Astrocyte (in vitro differentiated cells and primary cell): ENCODE results near the gene EYS. TPM values are rescaled to one million over a fixed set of nuclear protein-coding genes. Genes with fewer than 3 reads are reported as not detected.

Experiments used
- DNase-seq: peaks from one replicate; pipeline ENCODE4 v3.0.0-alpha.2; 2010; ENCODE audit warnings: low read depth
- FAIRE-seq: peaks from 2 replicates; lab custom pipeline; 2011; peaks lifted over from hg19 to GRCh38; lab: Jason Lieb, UNC
- H2AFZ ChIP-seq: 2 replicates; pipeline ENCODE4 v1.6.0; 2012; ENCODE audit warnings: low read depth, low read length, inconsistent platforms
- H3K27ac ChIP-seq: 2 replicates; pipeline ENCODE4 v1.5.1; 2011; ENCODE audit warnings: low read depth, low read length, inconsistent platforms
- H3K27me3 ChIP-seq: 2 replicates; pipeline ENCODE4 v1.6.0; 2011; ENCODE audit warnings: low read length, inconsistent platforms; ENCODE audit not compliant: insufficient read depth
- H3K36me3 ChIP-seq: 2 replicates; pipeline ENCODE4 v1.5.1; 2011; ENCODE audit warnings: low read length, inconsistent platforms; ENCODE audit not compliant: insufficient read depth
- H3K4me1 ChIP-seq: 2 replicates; pipeline ENCODE4 v1.5.1; 2011; ENCODE audit warnings: low read length, inconsistent platforms; ENCODE audit not compliant: insufficient read depth
- H3K4me2 ChIP-seq: 2 replicates; pipeline ENCODE4 v1.6.0; 2012; ENCODE audit warnings: low read length, inconsistent platforms
- H3K4me3 ChIP-seq: 2 replicates; pipeline ENCODE4 v1.5.1; 2011; ENCODE audit warnings: low read depth, mild to moderate bottlenecking, low read length, inconsistent platforms; ENCODE audit not compliant: insufficient read depth
- H3K79me2 ChIP-seq: 2 replicates; pipeline ENCODE4 v1.6.0; 2012; ENCODE audit warnings: mild to moderate bottlenecking, low read length, inconsistent platforms; ENCODE audit not compliant: insufficient read depth
- H3K9ac ChIP-seq: 2 replicates; pipeline ENCODE4 v1.6.0; 2012; ENCODE audit warnings: mild to moderate bottlenecking, low read length, inconsistent platforms
- H3K9me3 ChIP-seq: 2 replicates; pipeline ENCODE4 v1.5.1; 2012; ENCODE audit warnings: low read depth, mild to moderate bottlenecking, low read length, inconsistent platforms; ENCODE audit not compliant: insufficient read depth
- H4K20me1 ChIP-seq: 2 replicates; pipeline ENCODE4 v1.6.0; 2012; ENCODE audit warnings: low read length, inconsistent platforms; ENCODE audit not compliant: insufficient read depth
- H3K27ac Mint-ChIP-seq: one replicate; pipeline ENCODE4 v1.8.0; 2021; ENCODE audit warnings: mild to moderate bottlenecking, mixed read lengths; ENCODE audit not compliant: unreplicated experiment
- H3K27me3 Mint-ChIP-seq: one replicate; pipeline ENCODE4 v1.8.0; 2021; ENCODE audit warnings: low read depth, mixed read lengths; ENCODE audit not compliant: unreplicated experiment
- H3K36me3 Mint-ChIP-seq: one replicate; pipeline ENCODE4 v1.8.0; 2021; ENCODE audit warnings: low read depth, mixed read lengths; ENCODE audit not compliant: unreplicated experiment
- H3K4me1 Mint-ChIP-seq: one replicate; pipeline ENCODE4 v1.8.0; 2021; ENCODE audit warnings: low read depth, mixed read lengths; ENCODE audit not compliant: unreplicated experiment
- H3K4me3 Mint-ChIP-seq: one replicate; pipeline ENCODE4 v1.8.0; 2021; ENCODE audit warnings: mild to moderate bottlenecking, moderate library complexity, mixed read lengths; ENCODE audit not compliant: unreplicated experiment
- H3K9me3 Mint-ChIP-seq: one replicate; pipeline ENCODE4 v1.8.0; 2021; ENCODE audit warnings: mild to moderate bottlenecking, mixed read lengths; ENCODE audit not compliant: unreplicated experiment
- EZH2 ChIP-seq: IDR thresholded peaks from 2 replicates; pipeline ENCODE4 v1.6.1; 2012; ENCODE audit warnings: mild to moderate bottlenecking, low read length, inconsistent platforms; ENCODE audit not compliant: insufficient read depth
- total RNA-seq: library from RNA; stranded (reverse); gene quantifications from 2 replicates; pipeline ENCODE4 v1.2.1, GENCODE V29; 2021
- TF ChIP-seq, protein P1 (sequence below): IDR thresholded peaks from 2 replicates; pipeline ENCODE4 v1.5.1; 2011; ENCODE audit warnings: low read depth, mild to moderate bottlenecking, inconsistent platforms, low read length, moderate library complexity; ENCODE audit not compliant: insufficient read depth

The EYS gene
- total RNA-seq, 1 donor from 2014 or later = 0.16 TPM

DNA sequence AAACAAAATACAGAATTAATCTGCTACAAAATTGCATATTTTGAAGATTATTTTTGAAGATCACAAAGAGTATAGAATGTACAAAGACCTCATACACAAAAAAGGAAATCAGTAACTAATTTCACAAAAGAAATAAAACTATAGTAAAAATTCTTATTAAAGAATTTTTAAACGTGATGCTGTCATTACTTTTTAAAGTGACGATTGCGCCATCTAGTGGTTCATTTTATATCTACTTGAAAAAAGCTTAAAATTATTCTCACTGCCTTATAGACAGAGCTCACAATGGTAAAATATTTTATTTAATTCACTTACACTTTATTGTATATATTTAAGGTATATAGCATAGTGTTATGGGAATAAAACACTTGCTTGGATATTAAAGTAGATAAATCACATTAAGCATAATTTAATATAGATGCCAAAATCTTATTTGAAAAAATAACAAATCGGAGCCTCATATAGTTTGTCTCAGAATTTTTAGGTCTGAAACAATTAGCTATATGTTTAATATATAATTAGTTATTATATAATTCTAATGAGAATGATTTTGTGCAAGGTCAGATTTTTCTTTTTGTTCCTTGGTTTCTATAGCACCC lies 1942.6 kb downstream of the EYS start:
- H3K27me3 ChIP-seq = no peaks in the 10 kb centered on the region
- peaks cover 3% of the 10 kb centered on the region for H3K36me3 Mint-ChIP-seq
- H3K4me3 ChIP-seq = no peak overlapping the region
- peaks cover 2% of the 10 kb centered on the region for H3K9me3 ChIP-seq
- no peaks in the 10 kb centered on the region for H3K27me3 Mint-ChIP-seq
- peaks cover 8% of the 10 kb centered on the region for H3K9me3 Mint-ChIP-seq
- H3K4me1 ChIP-seq = no peaks in the 10 kb centered on the region
- no peak overlapping the region for H2AFZ ChIP-seq
- H3K27ac ChIP-seq = no peak overlapping the region
- H3K9ac ChIP-seq = no peak overlapping the region
- FAIRE-seq = no peak
- H3K4me2 ChIP-seq = no peak overlapping the region
- H3K79me2 ChIP-seq = no peaks in the 10 kb centered on the region
- H4K20me1 ChIP-seq = no peaks in the 10 kb centered on the region
- H3K36me3 ChIP-seq = no peaks in the 10 kb centered on the region
- no peaks in the 10 kb centered on the region for H3K4me1 Mint-ChIP-seq
- no peak overlapping the region for H3K27ac Mint-ChIP-seq
- TF ChIP-seq EZH2 = no peak
- TF ChIP-seq, protein P1, sequence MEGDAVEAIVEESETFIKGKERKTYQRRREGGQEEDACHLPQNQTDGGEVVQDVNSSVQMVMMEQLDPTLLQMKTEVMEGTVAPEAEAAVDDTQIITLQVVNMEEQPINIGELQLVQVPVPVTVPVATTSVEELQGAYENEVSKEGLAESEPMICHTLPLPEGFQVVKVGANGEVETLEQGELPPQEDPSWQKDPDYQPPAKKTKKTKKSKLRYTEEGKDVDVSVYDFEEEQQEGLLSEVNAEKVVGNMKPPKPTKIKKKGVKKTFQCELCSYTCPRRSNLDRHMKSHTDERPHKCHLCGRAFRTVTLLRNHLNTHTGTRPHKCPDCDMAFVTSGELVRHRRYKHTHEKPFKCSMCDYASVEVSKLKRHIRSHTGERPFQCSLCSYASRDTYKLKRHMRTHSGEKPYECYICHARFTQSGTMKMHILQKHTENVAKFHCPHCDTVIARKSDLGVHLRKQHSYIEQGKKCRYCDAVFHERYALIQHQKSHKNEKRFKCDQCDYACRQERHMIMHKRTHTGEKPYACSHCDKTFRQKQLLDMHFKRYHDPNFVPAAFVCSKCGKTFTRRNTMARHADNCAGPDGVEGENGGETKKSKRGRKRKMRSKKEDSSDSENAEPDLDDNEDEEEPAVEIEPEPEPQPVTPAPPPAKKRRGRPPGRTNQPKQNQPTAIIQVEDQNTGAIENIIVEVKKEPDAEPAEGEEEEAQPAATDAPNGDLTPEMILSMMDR = peak; percentile 35
- no peak overlapping the region for H3K4me3 Mint-ChIP-seq
- DNase-seq = peak; percentile 6

GRCh38 chr6:63760199-63760598 lies 1946.8 kb downstream of the EYS start:
- Mint-ChIP-seq H3K4me3 (no peak overlapping the region), H3K36me3 (peaks cover 8% of the 10 kb centered on the region), H3K27me3 (no peaks in the 10 kb centered on the region), H3K27ac (no peak overlapping the region), H3K9me3 (peaks cover 12% of the 10 kb centered on the region), H3K4me1 (no peaks in the 10 kb centered on the region)
- no peaks in the 10 kb centered on the region for H3K27me3 ChIP-seq
- FAIRE-seq (no peak), DNase-seq (no peak)
- TF ChIP-seq EZH2 = no peak
- TF ChIP-seq, protein P1 = no peak
- H3K4me3 ChIP-seq = no peak overlapping the region
- no peaks in the 10 kb centered on the region for H3K4me1 ChIP-seq
- no peak overlapping the region for H3K4me2 ChIP-seq
- no peak overlapping the region for H2AFZ ChIP-seq
- H3K27ac ChIP-seq = no peak overlapping the region
- H3K36me3 ChIP-seq = no peaks in the 10 kb centered on the region
- H4K20me1 ChIP-seq = no peaks in the 10 kb centered on the region
- no peaks in the 10 kb centered on the region for H3K79me2 ChIP-seq
- peaks cover 2% of the 10 kb centered on the region for H3K9me3 ChIP-seq
- no peak overlapping the region for H3K9ac ChIP-seq

DNA sequence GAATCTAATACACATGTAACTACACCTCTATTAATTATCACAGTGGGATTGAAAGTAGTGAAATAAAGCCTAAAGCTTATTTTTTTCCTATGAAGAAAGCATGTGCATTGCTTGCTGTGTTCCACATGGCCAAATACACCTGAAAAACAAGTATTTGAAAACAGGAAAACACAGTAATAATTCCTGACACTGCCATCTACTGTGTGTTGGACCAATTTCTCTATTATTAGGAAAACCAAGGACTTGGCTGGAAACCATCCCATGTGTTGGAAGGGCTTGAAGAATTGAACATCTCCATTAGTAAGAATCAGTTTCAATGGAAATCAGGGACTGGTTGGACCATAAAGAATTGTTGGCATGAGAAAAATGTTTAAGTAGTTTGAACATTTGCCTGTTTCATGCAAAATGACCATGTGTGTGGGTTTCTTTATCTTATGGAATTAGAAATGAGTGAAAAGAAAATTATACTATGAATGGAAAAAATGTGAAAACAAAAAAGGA lies 1947.4 kb downstream of the EYS start:
- H3K36me3 Mint-ChIP-seq = peaks cover 11% of the 10 kb centered on the region
- TF ChIP-seq, protein P1 = no peak
- no peak for TF ChIP-seq EZH2
- H3K27me3 Mint-ChIP-seq = no peaks in the 10 kb centered on the region

More for the DNA sequence above, 1947.4 kb downstream of the EYS start:
- Histone ChIP-seq H3K9ac (no peak overlapping the region), H3K27ac (no peak overlapping the region), H4K20me1 (no peaks in the 10 kb centered on the region), H3K4me2 (no peak overlapping the region), H2AFZ (no peak overlapping the region), H3K36me3 (no peaks in the 10 kb centered on the region), H3K4me1 (no peaks in the 10 kb centered on the region), H3K9me3 (peaks cover 2% of the 10 kb centered on the region), H3K4me3 (no peak overlapping the region), H3K27me3 (no peaks in the 10 kb centered on the region), H3K79me2 (no peaks in the 10 kb centered on the region)
- Mint-ChIP-seq H3K4me1 (no peaks in the 10 kb centered on the region), H3K27ac (no peak overlapping the region), H3K4me3 (no peak overlapping the region), H3K9me3 (peaks cover 12% of the 10 kb centered on the region)
- FAIRE-seq = no peak
- peak; percentile 3 for DNase-seq
